RWPE2 (cell line): Measurements from ENCODE around the gene SOWAHA.
A peak's percentile ranks its signal among the peaks of the same experiment; 100 is the strongest.

Experiments
- ATAC-seq: fragments of 200-7000 bp; cut with Tn5 transposase; 3 replicates; pipeline ENCODE4 v1.9.1; 2021; ENCODE audit warnings: low read depth
- DNase-seq: peaks from one replicate; pipeline ENCODE4 v3.0.0-alpha.2; 2020; ENCODE audit warnings: low spot score
- H3K27ac ChIP-seq: fragments of 450-650 bp; 2 replicates; pipeline ENCODE4 v1.5.1; 2017; ENCODE audit warnings: mild to moderate bottlenecking; ENCODE audit not compliant: poor library complexity, severe bottlenecking
- H3K27me3 ChIP-seq: fragments of 250-450 bp; sonication (Bioruptor Pico); 2 replicates; pipeline ENCODE4 v1.5.1; 2021; ENCODE audit warnings: mild to moderate bottlenecking, moderate library complexity; ENCODE audit not compliant: insufficient read depth, poor library complexity, severe bottlenecking
- H3K36me3 ChIP-seq: fragments of 250-450 bp; sonication (Bioruptor Pico); 2 replicates; pipeline ENCODE4 v1.5.1; 2020; ENCODE audit warnings: low read depth, mild to moderate bottlenecking, moderate library complexity
- H3K4me1 ChIP-seq: fragments of 250-450 bp; sonication (Bioruptor Pico); 2 replicates; pipeline ENCODE4 v1.5.1; 2021; ENCODE audit warnings: mild to moderate bottlenecking, moderate library complexity; ENCODE audit not compliant: insufficient read depth, poor library complexity, severe bottlenecking
- H3K4me3 ChIP-seq: fragments of 250-450 bp; sonication (Bioruptor Pico); 2 replicates; pipeline ENCODE4 v1.5.1; 2021; ENCODE audit warnings: mild to moderate bottlenecking, moderate library complexity; ENCODE audit not compliant: severe bottlenecking
- H3K9me3 ChIP-seq: fragments of 250-450 bp; sonication (Bioruptor Pico); 2 replicates; pipeline ENCODE4 v1.5.1; 2021; ENCODE audit warnings: mild to moderate bottlenecking, moderate library complexity; ENCODE audit not compliant: severe bottlenecking
- TF ChIP-seq, protein P1 (sequence below): fragments of 450-650 bp; IDR thresholded peaks from one replicate; pipeline ENCODE4 v1.5.1; 2017; ENCODE audit warnings: mild to moderate bottlenecking, moderate library complexity; ENCODE audit not compliant: poor library complexity, severe bottlenecking

Gene SOWAHA

DNA sequence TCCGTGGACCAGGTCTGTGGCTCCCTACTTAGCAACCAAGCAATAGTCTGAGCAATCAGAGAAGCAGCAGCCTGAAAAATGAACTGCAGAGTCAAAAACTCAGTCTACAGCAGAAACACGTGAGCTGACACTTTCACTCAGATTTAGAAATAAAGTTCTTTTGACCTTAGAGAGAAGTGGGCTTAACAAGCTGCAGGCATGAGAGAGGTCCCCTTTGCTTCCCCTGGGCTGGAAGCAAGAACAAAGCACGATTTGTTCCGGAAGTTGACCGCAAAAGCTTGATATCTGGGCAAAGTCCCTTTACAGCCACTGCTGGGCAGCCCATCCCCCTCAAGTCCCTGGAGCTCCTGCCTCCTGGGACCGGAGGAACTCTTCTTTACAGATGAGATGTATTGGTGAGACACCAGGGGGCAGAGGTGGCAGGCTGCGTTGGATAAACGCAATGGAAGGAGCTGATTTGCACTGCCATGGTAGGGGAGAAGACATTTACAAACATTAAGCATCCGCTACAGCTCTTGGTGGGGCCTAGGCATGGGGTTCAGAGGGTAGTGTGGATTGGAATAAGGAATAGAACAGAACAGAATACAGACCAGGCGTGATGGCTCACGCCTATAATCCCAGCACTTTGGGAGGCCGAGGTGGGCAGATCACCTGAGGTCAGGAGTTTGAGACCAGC, 5.8 kb upstream of the SOWAHA start:
- ATAC-seq (no peak; the same call in 2 of the 3 replicates), DNase-seq (no peak)
- H3K36me3 ChIP-seq, result no peaks in the 10 kb centered on the region
- H3K4me1 ChIP-seq, result no peaks in the 10 kb centered on the region
- H3K4me3 ChIP-seq, result no peak overlapping the region
- H3K27ac ChIP-seq, result no peak overlapping the region
- H3K9me3 ChIP-seq, result no peaks in the 10 kb centered on the region
- TF ChIP-seq, protein P1, sequence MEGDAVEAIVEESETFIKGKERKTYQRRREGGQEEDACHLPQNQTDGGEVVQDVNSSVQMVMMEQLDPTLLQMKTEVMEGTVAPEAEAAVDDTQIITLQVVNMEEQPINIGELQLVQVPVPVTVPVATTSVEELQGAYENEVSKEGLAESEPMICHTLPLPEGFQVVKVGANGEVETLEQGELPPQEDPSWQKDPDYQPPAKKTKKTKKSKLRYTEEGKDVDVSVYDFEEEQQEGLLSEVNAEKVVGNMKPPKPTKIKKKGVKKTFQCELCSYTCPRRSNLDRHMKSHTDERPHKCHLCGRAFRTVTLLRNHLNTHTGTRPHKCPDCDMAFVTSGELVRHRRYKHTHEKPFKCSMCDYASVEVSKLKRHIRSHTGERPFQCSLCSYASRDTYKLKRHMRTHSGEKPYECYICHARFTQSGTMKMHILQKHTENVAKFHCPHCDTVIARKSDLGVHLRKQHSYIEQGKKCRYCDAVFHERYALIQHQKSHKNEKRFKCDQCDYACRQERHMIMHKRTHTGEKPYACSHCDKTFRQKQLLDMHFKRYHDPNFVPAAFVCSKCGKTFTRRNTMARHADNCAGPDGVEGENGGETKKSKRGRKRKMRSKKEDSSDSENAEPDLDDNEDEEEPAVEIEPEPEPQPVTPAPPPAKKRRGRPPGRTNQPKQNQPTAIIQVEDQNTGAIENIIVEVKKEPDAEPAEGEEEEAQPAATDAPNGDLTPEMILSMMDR, result peak; percentile 9
- no peaks in the 10 kb centered on the region for H3K27me3 ChIP-seq

DNA sequence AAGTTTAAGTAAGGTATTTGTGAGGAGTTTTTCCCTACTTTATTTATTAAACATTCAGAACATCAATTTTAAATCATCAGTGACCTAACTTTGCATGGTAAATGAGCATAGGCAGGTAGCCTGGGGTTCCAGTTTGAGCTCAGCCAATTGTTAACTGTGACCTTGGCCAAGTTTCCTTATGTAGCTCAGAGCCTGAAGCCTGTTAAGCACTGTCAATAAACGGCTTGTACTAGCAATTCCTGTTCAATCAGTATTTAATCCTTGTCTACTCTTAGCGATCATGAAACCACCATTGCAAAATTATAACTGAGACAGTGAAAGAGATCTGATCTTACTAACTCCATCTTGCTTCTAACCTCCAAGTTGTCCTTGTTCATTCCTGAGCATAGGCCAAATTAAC, 4.7 kb upstream of the SOWAHA start:
- no peaks in the 10 kb centered on the region for H3K9me3 ChIP-seq
- H3K4me3 ChIP-seq, result no peak overlapping the region
- H3K36me3 ChIP-seq, result no peaks in the 10 kb centered on the region
- H3K27ac ChIP-seq, result no peak overlapping the region
- H3K27me3 ChIP-seq, result no peaks in the 10 kb centered on the region
- TF ChIP-seq, protein P1, result no peak
- ATAC-seq, result no peak; the same call in 2 of the 3 replicates
- no peak for DNase-seq
- H3K4me1 ChIP-seq, result no peaks in the 10 kb centered on the region

DNA sequence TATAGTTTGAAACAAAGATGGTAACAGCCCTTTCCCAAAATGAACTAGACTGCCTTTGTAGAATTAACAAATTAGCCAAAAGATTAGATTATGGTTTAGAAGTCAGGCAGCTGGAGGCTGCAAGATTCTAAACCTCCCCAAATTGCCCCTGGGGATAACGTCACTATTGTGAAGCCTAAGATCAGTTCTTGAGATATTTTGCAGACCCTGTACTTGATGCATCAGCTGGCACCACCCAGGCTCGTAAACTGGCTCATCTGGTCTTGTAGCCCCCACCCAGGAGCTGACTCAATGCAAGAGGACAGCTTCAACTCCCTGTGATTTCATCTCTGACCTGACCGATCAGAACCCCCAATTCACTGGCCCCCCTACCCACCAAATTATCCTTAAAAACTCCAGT, 4.2 kb upstream of the SOWAHA start:
- Histone ChIP-seq H3K9me3 (no peaks in the 10 kb centered on the region), H3K27ac (no peak overlapping the region), H3K36me3 (no peaks in the 10 kb centered on the region), H3K4me3 (no peak overlapping the region), H3K27me3 (no peaks in the 10 kb centered on the region), H3K4me1 (no peaks in the 10 kb centered on the region)
- TF ChIP-seq, protein P1, result no peak
- DNase-seq (no peak), ATAC-seq (no peak)

DNA sequence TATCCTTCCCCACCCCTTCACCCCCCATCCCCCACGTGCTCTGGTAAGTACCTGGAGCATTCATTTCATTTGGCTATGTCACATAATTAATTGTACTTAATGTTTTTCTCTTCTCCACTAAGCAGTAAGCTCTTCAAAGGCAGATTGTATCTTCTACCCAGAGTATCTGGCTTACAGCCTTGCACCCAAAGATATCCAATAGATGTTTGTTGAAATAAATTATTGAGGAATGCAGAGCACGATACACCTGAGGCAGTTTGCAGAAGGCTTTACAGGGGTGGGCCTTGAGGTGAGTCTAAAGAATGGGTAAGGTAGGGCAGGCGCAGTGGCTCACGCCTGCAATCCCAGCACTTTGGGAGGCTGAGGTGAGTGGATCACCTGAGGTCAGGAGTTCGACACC, 2.5 kb upstream of the SOWAHA start:
- no peaks in the 10 kb centered on the region for H3K36me3 ChIP-seq
- DNase-seq (no peak), ATAC-seq (no peak)
- peaks cover 4% of the 10 kb centered on the region for H3K4me1 ChIP-seq
- TF ChIP-seq, protein P1, result no peak
- no peak overlapping the region for H3K4me3 ChIP-seq
- H3K9me3 ChIP-seq, result no peaks in the 10 kb centered on the region
- no peaks in the 10 kb centered on the region for H3K27me3 ChIP-seq
- no peak overlapping the region for H3K27ac ChIP-seq

DNA sequence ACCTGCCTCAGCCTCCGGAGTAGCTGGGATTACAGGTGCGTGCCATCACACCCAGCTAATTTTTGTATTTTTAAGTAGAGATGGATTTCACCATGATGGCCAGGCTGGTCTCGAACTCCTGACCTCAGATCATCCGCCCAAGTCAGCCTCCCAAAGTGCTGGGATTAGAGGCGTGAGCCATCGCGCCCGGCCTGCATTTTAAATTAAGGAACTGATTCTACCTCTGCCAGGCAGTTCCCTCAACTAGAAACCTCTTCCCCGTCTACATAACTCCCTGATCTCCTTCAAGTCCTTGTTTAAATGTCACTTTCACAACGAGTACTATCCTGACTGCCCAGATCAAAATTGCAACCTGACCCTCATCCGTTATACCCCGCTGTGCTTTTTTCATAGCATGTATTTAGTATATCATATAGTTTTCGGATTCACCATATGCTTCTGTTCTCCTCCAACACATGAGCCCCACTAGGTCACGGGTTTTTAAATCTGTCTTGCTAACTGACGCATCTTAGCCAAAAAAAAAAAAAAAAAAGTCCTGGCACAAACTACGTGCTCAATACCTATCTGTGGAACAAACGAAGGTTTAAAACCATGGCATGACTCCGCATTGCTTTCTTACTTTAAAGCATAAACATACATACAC, 858 bp upstream of the SOWAHA start:
- no peaks in the 10 kb centered on the region for H3K9me3 ChIP-seq
- ATAC-seq (no peak), DNase-seq (no peak)
- no peaks in the 10 kb centered on the region for H3K36me3 ChIP-seq
- H3K27ac ChIP-seq, result no peak overlapping the region
- H3K4me3 ChIP-seq, result no peak overlapping the region
- H3K4me1 ChIP-seq, result peaks cover 4% of the 10 kb centered on the region
- TF ChIP-seq, protein P1, result no peak
- H3K27me3 ChIP-seq, result no peaks in the 10 kb centered on the region
